Measurements from ENCODE around the gene METTL9. TPM values are rescaled to one million over a fixed set of nuclear protein-coding genes. Genes with fewer than 3 reads are reported as not detected.
"Not testable (repeated sequence)": the region's sequence is repeated elsewhere in the genome, so short reads cannot be mapped to it uniquely, and the experiment has no call there.

The METTL9 gene
- total RNA-seq, 1 donor: 166 TPM

- no peak for TF ChIP-seq CTCF (IDR thresholded peaks at IDR 0.05; ENCODE audit: insufficient read depth, low read depth, low read length)
- no peak for DNase-seq (ENCODE audit: low read depth)
These were observed 30.7 kb upstream of the METTL9 start for GRCh38 chr16:21568502-21569189.

GRCh38 chr16:21570676-21571017 is 28.7 kb upstream of the METTL9 start:
- no peak for DNase-seq (ENCODE audit: low read depth)
- no peak for TF ChIP-seq CTCF (IDR thresholded peaks at IDR 0.05; ENCODE audit: insufficient read depth, low read depth, low read length)
- H3K4me3 ChIP-seq (ENCODE audit: low read depth, low read length): no peak overlapping the region

More at GRCh38 chr16:21568502-21569189, 30.7 kb upstream of the METTL9 start:
- H3K4me3 ChIP-seq (ENCODE audit: low read depth, low read length): no peak overlapping the region

GRCh38 chr16:21573506-21573905 is 25.9 kb upstream of the METTL9 start:
- DNase-seq (ENCODE audit: low read depth); H3K4me3 ChIP-seq (ENCODE audit: low read depth, low read length): not testable (repeated sequence)

- no peak overlapping the region for H3K4me3 ChIP-seq (ENCODE audit: low read depth, low read length)
- TF ChIP-seq CTCF (IDR thresholded peaks at IDR 0.05; ENCODE audit: insufficient read depth, low read depth, low read length): no peak
- DNase-seq (ENCODE audit: low read depth): no peak
These were observed 25.0 kb upstream of the METTL9 start for GRCh38 chr16:21574372-21574771.

GRCh38 chr16:21576323-21576722 is 23.1 kb upstream of the METTL9 start:
- H3K4me3 ChIP-seq (ENCODE audit: low read depth, low read length); DNase-seq (ENCODE audit: low read depth): not testable (repeated sequence)

- not testable (repeated sequence) for H3K4me3 ChIP-seq (ENCODE audit: low read depth, low read length); DNase-seq (ENCODE audit: low read depth)
These were observed 21.9 kb upstream of the METTL9 start for GRCh38 chr16:21577487-21577886.

GRCh38 chr16:21578311-21578710 is 21.1 kb upstream of the METTL9 start:
- H3K4me3 ChIP-seq (ENCODE audit: low read depth, low read length); DNase-seq (ENCODE audit: low read depth): not testable (repeated sequence)

- not testable (repeated sequence) for H3K4me3 ChIP-seq (ENCODE audit: low read depth, low read length); DNase-seq (ENCODE audit: low read depth)
These were observed 19.2 kb upstream of the METTL9 start for GRCh38 chr16:21580131-21580530.

GRCh38 chr16:21580807-21581206 is 18.6 kb upstream of the METTL9 start:
- no peak for TF ChIP-seq CTCF (IDR thresholded peaks at IDR 0.05; ENCODE audit: insufficient read depth, low read depth, low read length)
- no peak for DNase-seq (ENCODE audit: low read depth)

GRCh38 chr16:21584817-21585216 is 14.6 kb upstream of the METTL9 start:
- no peak for DNase-seq (ENCODE audit: low read depth)
- no peak overlapping the region for H3K4me3 ChIP-seq (ENCODE audit: low read depth, low read length)
- TF ChIP-seq CTCF (IDR thresholded peaks at IDR 0.05; ENCODE audit: insufficient read depth, low read depth, low read length): no peak

More at GRCh38 chr16:21580807-21581206, 18.6 kb upstream of the METTL9 start:
- no peak overlapping the region for H3K4me3 ChIP-seq (ENCODE audit: low read depth, low read length)

- DNase-seq (ENCODE audit: low read depth); H3K4me3 ChIP-seq (ENCODE audit: low read depth, low read length): not testable (repeated sequence)
These were observed 10.8 kb upstream of the METTL9 start for GRCh38 chr16:21588593-21588992.
